AG04449 (cell line): ENCODE data around the gene ABL2.
"Not testable (repeated sequence)": the region's sequence is repeated elsewhere in the genome, so short reads cannot be mapped to it uniquely, and the experiment has no call there.

Experiments used
- CTCF ChIA-PET: fragments of 350-600 bp; formaldehyde crosslinking; extraction: SDS; loops from one replicate; lab custom pipeline; 2021; ENCODE audit warnings: antibody characterized with exemption; lab: Yijun Ruan, JAX
- POLR2A ChIA-PET: fragments of 400-600, 350-600 bp; formaldehyde crosslinking; extraction: SDS; loops from one replicate; lab custom pipeline; 2020; ENCODE audit warnings: antibody characterized with exemption, inconsistent platforms; lab: Yijun Ruan, JAX
- DNase-seq: peaks from one replicate; pipeline ENCODE4 v3.0.0-alpha.2; 2010; ENCODE audit warnings: low read depth, low spot score
- H3K4me3 ChIP-seq: 2 replicates; pipeline ENCODE4 v1.5.1; 2011; ENCODE audit warnings: low read depth, mild to moderate bottlenecking, control low read depth, low read length
- TF ChIP-seq, protein P1 (sequence below): IDR thresholded peaks from one replicate; pipeline ENCODE4 v1.5.1; 2011; ENCODE audit warnings: mild to moderate bottlenecking, moderate library complexity, low read length, control low read depth, inconsistent platforms; ENCODE audit not compliant: insufficient read depth; ENCODE audit errors: missing control alignments

The ABL2 gene

DNA sequence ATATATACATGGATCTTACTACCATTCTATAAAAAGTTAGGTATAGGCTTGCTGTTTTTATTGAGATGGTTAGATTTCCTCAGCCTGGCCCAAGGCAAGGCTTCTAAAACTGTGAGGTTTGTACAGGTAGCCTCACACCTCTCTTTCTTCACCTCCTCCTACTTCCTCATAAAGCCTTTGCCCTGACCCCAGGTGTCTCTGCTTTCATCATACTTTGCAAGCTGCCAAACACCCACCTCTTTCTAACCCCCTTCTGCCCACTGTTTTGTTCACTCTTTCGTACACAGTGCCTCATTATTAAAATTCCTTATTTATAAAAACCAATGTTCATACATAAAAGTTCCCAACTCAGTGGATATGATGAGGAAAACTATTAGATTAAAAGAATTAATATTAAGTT lies 32.7 kb upstream of the ABL2 start:
- POLR2A ChIA-PET: no interaction called here
- no peak for DNase-seq
- TF ChIP-seq, protein P1, sequence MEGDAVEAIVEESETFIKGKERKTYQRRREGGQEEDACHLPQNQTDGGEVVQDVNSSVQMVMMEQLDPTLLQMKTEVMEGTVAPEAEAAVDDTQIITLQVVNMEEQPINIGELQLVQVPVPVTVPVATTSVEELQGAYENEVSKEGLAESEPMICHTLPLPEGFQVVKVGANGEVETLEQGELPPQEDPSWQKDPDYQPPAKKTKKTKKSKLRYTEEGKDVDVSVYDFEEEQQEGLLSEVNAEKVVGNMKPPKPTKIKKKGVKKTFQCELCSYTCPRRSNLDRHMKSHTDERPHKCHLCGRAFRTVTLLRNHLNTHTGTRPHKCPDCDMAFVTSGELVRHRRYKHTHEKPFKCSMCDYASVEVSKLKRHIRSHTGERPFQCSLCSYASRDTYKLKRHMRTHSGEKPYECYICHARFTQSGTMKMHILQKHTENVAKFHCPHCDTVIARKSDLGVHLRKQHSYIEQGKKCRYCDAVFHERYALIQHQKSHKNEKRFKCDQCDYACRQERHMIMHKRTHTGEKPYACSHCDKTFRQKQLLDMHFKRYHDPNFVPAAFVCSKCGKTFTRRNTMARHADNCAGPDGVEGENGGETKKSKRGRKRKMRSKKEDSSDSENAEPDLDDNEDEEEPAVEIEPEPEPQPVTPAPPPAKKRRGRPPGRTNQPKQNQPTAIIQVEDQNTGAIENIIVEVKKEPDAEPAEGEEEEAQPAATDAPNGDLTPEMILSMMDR: no peak
- no peak overlapping the region for H3K4me3 ChIP-seq
- CTCF ChIA-PET: interaction anchor here (2.2 kb wide), 1 partner anchor 10 kb away, joined by 14 read pairs; no protein-coding TSS in a partner anchor

DNA sequence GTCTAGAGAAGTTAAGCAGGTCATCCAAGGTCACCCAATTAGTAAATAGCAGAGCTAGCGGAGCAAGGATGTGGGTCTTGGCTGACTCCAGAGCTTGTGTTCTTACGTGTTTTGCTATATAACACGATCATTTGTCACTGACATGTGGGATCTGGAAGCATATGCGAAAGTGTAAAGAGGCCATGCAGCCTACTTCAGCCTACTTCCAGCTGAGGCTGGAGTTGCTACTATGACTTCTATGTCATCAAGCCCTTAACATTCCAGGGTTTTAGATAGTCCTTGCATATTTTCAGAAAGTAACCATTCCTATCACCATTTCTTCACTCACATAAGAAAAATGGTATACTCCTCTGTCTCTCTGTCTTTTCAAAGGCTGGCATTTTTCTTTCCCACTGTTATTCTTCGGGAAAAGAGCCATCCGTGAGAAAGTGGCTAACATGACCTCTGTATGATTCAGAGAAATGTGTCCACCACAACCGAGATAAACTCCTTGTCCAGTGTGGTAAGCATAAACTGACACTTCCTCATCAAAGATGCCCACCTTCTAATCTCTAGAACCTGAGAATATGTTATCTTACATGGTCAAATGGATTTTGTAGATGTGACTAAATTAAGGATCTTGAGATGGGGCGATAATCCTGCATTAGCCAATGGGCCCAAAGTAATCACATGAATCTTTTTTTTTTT lies 24.0 kb upstream of the ABL2 start:
- no peak overlapping the region for H3K4me3 ChIP-seq
- CTCF ChIA-PET: interaction anchor here (1.3 to 5.3 kb wide), 6 partner anchors 9 to 175 kb away, joined by 3 to 159 read pairs (median 16); partner anchors contain the start of genes AXDND1, SOAT1 and TOR3A
- TF ChIP-seq, protein P1: no peak
- POLR2A ChIA-PET: interaction anchor here (0.7 kb wide), 1 partner anchor 83 kb away, joined by 3 read pairs; no protein-coding TSS in a partner anchor
- DNase-seq: no peak

DNA sequence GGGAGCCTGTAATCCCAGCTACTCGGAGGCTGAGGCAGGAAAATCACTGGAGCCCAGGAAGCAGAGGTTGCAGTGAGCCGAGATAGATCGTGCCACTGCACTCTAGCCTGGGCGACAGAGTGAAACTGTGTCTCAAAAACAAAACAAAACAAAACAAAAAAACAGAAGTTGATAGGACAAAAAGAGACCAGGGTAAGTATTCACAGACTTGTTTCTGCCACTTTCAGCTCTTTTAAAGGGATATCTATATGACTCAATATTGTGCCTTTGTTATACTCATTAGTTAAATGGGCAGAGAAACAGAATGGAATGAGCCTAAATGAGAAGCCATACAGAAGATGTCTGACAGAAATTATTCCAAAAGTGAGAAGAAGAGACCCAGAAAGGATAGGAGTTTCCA lies 23.1 kb upstream of the ABL2 start:
- no peak for DNase-seq
- TF ChIP-seq, protein P1: no peak
- ChIA-PET CTCF (interaction anchor here (1.3 to 5.3 kb wide), 12 partner anchors 10 to 562 kb away, joined by 3 to 159 read pairs (median 11); partner anchors contain the start of genes AXDND1, SOAT1 and TOR3A), POLR2A (interaction anchor here (0.7 kb wide), 1 partner anchor 82 kb away, joined by 3 read pairs; no protein-coding TSS in a partner anchor)
- no peak overlapping the region for H3K4me3 ChIP-seq

DNA sequence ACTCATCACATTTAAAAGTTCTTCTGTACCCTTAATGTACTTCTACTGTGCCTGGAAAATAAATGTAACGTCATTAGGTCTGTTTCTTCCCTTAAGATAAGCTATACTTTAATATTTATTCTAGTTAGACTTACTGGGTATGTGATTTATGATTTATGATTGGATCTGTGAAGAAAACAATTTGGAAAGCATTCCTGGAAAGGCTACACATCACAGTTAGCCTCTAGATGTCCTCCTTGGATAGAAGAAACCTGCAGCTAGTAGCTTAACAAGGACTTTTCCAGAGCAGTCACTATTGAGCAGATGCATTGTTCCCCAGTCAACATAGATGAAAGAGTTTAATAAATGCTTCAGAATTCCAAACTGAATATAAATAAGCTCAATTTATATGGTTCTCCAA lies 22.2 kb upstream of the ABL2 start:
- ChIA-PET CTCF (interaction anchor here (0.9 to 5.3 kb wide), 26 partner anchors 9 to 563 kb away, joined by 3 to 159 read pairs (median 5); partner anchors contain the start of genes AXDND1, SOAT1 and TOR3A), POLR2A (no interaction called here)
- TF ChIP-seq, protein P1: peak; percentile 35
- DNase-seq: no peak
- no peak overlapping the region for H3K4me3 ChIP-seq

DNA sequence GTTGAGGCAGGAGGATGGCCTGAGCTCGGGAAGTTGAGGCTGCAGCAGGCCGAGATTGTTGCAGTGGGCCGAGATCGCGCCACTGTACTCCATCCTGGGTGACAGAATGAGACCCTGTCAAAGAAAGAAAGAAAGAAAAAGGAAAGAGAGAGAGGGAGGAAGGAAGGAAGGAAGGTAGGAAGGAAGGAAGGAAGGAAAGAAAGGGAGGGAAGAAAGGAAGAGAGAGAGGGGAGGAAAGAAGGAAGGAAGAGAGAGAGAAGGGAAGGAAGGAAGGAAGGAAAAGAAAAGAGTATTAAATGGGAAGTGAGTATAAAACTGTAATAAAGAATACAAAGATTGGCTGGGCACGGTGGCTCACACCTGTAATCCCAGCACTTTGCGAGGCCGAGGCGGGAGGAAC lies 18.4 kb upstream of the ABL2 start:
- no peak overlapping the region for H3K4me3 ChIP-seq
- CTCF ChIA-PET: interaction anchor here (1.2 to 2.1 kb wide), 2 partner anchors 11 to 123 kb away, joined by 3 to 7 read pairs; no protein-coding TSS in a partner anchor
- POLR2A ChIA-PET: no interaction called here
- TF ChIP-seq, protein P1: no peak
- no peak for DNase-seq

DNA sequence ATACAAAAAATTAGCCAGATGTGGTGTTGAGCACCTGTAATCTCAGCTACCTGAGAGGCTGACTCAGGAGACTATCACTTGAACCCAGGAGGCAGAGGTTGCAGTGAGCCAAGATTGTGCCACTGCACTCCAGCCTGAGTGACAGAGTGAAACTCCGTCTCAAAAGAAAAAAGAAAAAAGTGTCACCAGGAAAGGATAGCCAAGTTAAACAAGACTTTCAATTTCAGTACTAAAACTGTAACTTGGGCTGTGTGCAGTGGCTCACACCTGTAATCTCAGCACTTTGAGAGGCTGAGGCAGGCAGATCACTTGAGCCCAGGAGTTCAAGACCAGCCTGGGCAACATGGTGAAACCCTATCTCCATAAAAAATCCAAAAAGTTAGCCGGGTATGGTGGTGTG lies 15.9 kb upstream of the ABL2 start:
- H3K4me3 ChIP-seq, POLR2A ChIA-PET, DNase-seq: not testable (repeated sequence)
- CTCF ChIA-PET: interaction anchor here (1.1 kb wide), 1 partner anchor 13 kb away, joined by 3 read pairs; no protein-coding TSS in a partner anchor
